GM23248 (cell line): ENCODE measurements around the gene PCTP. TPM values are rescaled to one million over a fixed set of nuclear protein-coding genes. Genes with fewer than 3 reads are reported as not detected.

Experiments
- DNase-seq: peaks from one replicate; pipeline ENCODE4 v3.0.0-alpha.2; 2015
- H2AFZ ChIP-seq: fragments of 200-600 bp; sonication (generic); 2 replicates; pipeline ENCODE4 v1.6.1; 2016; ENCODE audit warnings: antibody characterized with exemption
- H3F3A ChIP-seq: fragments of 200-600 bp; sonication (generic); 2 replicates; pipeline ENCODE4 v1.6.1; 2016; ENCODE audit warnings: mild to moderate bottlenecking, antibody characterized with exemption, mixed run types; ENCODE audit not compliant: insufficient read depth
- H3K27ac ChIP-seq: fragments of 200-600 bp; sonication (generic); 2 replicates; pipeline ENCODE4 v1.5.1; 2016; ENCODE audit warnings: mild to moderate bottlenecking
- H3K27me3 ChIP-seq: fragments of 200-600 bp; sonication (generic); replicated peaks from 2 replicates; pipeline ENCODE4 v1.6.1; 2016; ENCODE audit warnings: mild to moderate bottlenecking; ENCODE audit not compliant: insufficient read depth
- H3K36me3 ChIP-seq: fragments of 200-600 bp; sonication (generic); 2 replicates; pipeline ENCODE4 v1.6.1; 2016; ENCODE audit warnings: low read depth, mild to moderate bottlenecking
- H3K4me1 ChIP-seq: fragments of 200-600 bp; sonication (generic); 2 replicates; pipeline ENCODE4 v1.6.1; 2016; ENCODE audit warnings: mild to moderate bottlenecking; ENCODE audit not compliant: insufficient read depth
- H3K4me2 ChIP-seq: fragments of 200-600 bp; sonication (generic); one replicate; pipeline ENCODE4 v1.6.1; 2016; ENCODE audit warnings: mild to moderate bottlenecking; ENCODE audit not compliant: unreplicated experiment
- H3K4me3 ChIP-seq: fragments of 200-600 bp; sonication (generic); 2 replicates; pipeline ENCODE4 v1.5.1; 2016; ENCODE audit warnings: mild to moderate bottlenecking
- H3K79me2 ChIP-seq: fragments of 200-600 bp; sonication (generic); 2 replicates; pipeline ENCODE4 v1.6.1; 2016; ENCODE audit warnings: mild to moderate bottlenecking; ENCODE audit not compliant: insufficient read depth
- H3K9ac ChIP-seq: fragments of 200-600 bp; sonication (generic); 2 replicates; pipeline ENCODE4 v1.6.1; 2016; ENCODE audit warnings: mild to moderate bottlenecking
- H3K9me2 ChIP-seq: fragments of 200-600 bp; sonication (generic); 2 replicates; pipeline ENCODE4 v1.6.1; 2016; ENCODE audit warnings: mixed run types, mild to moderate bottlenecking, moderate library complexity; ENCODE audit not compliant: insufficient read depth
- H3K9me3 ChIP-seq: fragments of 200-600 bp; sonication (generic); one replicate; pipeline ENCODE4 v1.6.1; 2017; ENCODE audit warnings: low read depth
- H4K20me1 ChIP-seq: fragments of 200-600 bp; sonication (generic); 2 replicates; pipeline ENCODE4 v1.6.0; 2016; ENCODE audit not compliant: insufficient read depth
- EZH2 ChIP-seq: fragments of 200-600 bp; sonication (generic); IDR thresholded peaks from 2 replicates; pipeline ENCODE4 v1.6.1; 2018; ENCODE audit warnings: antibody characterized with exemption, mild to moderate bottlenecking; ENCODE audit not compliant: insufficient read depth, poor library complexity, severe bottlenecking
- EZH2phosphoT487 ChIP-seq: fragments of 200-600 bp; sonication (generic); IDR thresholded peaks from 2 replicates; pipeline ENCODE4 v1.6.1; 2018; ENCODE audit warnings: antibody characterized with exemption, moderate library complexity, mild to moderate bottlenecking, low read depth; ENCODE audit not compliant: insufficient read depth
- WGBS, 2 experiments: methylation state at CpG; one replicate each; pipeline ENCODE4 v1.1.6; 2015 to 2017; ENCODE audit warnings: low lambda C conversion rate in 2 of 2, low coverage in 1 of 2; ENCODE audit errors: missing lambda C conversion rate in 2 of 2; 5-methylcytosine and 5-hydroxymethylcytosine counted together
- in situ Hi-C: fragments of 300-500 bp; cut with MboI; formaldehyde crosslinking; loops from 2 replicates; pipeline ENCODE4 v1.15.0; 2020
- polyA plus RNA-seq: library from polyadenylated mRNA; unstranded; fragments of >200 nt; fragmentation: Nextera tagmentation; extraction: Ambion mirVana; gene quantifications from 2 replicates; pipeline ENCODE4 v1.2.1, GENCODE V29; 2016
- total RNA-seq: library from RNA; depleted of rRNA; stranded (reverse); fragments of >200 nt; shearing (Covaris generic); gene quantifications from 2 replicates; pipeline ENCODE4 v1.2.3, GENCODE V29; 2014

Gene PCTP
- total and polyA plus RNA-seq, 2 experiments from 2014 or later = 6.9 to 7.9 TPM

DNA sequence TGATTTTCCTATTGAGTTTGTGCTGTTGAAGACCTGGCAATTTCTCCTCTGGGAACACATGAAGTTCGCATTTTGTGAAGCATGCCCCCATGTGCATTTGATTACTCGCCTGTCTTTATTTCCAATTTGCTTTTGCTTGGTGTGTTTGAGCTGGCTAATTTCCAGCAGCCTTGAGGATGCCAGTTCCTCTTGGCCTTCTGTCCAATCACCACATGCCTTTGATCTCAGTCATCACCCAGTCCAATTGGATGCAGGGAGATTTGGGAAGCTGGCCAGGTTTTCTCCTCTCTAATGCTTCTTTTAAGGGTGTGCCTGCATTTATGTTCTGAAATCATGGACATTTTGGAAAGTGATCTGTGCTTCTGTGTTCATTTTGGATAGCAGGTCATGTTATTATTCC is 24.4 kb upstream of the PCTP start:
- Histone ChIP-seq H3K4me1 (peaks cover 48% of the 10 kb centered on the region), H3K9ac (no peak overlapping the region), H3K27me3 (no peaks in the 10 kb centered on the region), H3F3A (peaks cover 34% of the 10 kb centered on the region), H3K79me2 (no peaks in the 10 kb centered on the region), H3K4me2 (peak overlapping the region; percentile 49), H3K9me3 (no peaks in the 10 kb centered on the region), H3K9me2 (no peaks in the 10 kb centered on the region), H4K20me1 (no peaks in the 10 kb centered on the region), H3K4me3 (peak overlapping the region; percentile 7; the same call in 1 of the 2 replicates), H3K27ac (peak overlapping the region; percentile 14; the same call in 1 of the 2 replicates), H2AFZ (0 out of 2 replicates have a peak overlapping the region, but pooled peaks have one; percentile 35), H3K36me3 (no peaks in the 10 kb centered on the region)
- in situ Hi-C loops = no loop called here
- WGBS, 2 experiments = 0 to 9% methylated on average over 2 of the region's 2 CpGs
- peak; percentile 92 for DNase-seq
- TF ChIP-seq EZH2 = no peak

GRCh38 chr17:55727275-55727674 is 23.6 kb upstream of the PCTP start:
- in situ Hi-C loops = no loop called here
- Histone ChIP-seq H3K4me2 (no peak overlapping the region), H3K4me3 (no peak overlapping the region), H3K79me2 (no peaks in the 10 kb centered on the region), H3K27me3 (no peaks in the 10 kb centered on the region), H2AFZ (no peak overlapping the region), H3F3A (peaks cover 38% of the 10 kb centered on the region), H3K9ac (no peak overlapping the region), H3K4me1 (peaks cover 48% of the 10 kb centered on the region), H3K36me3 (no peaks in the 10 kb centered on the region), H4K20me1 (no peaks in the 10 kb centered on the region), H3K9me2 (no peaks in the 10 kb centered on the region), H3K9me3 (no peaks in the 10 kb centered on the region), H3K27ac (no peak overlapping the region)
- no peak for DNase-seq
- 95 to 97% methylated on average over 6 of the region's 6 CpGs for WGBS, 2 experiments
- TF ChIP-seq EZH2 = no peak
- TF ChIP-seq EZH2phosphoT487 = no peak

- Histone ChIP-seq H3K9me3 (no peaks in the 10 kb centered on the region), H3K9ac (no peak overlapping the region), H3K4me1 (peaks cover 51% of the 10 kb centered on the region), H3K79me2 (no peaks in the 10 kb centered on the region), H3K4me3 (no peak overlapping the region), H3K27ac (no peak overlapping the region), H3K27me3 (no peaks in the 10 kb centered on the region), H3K36me3 (no peaks in the 10 kb centered on the region), H3K9me2 (no peaks in the 10 kb centered on the region), H2AFZ (peak overlapping the region; percentile 21; the same call in 1 of the 2 replicates), H3F3A (peaks cover 40% of the 10 kb centered on the region), H3K4me2 (no peak overlapping the region), H4K20me1 (no peaks in the 10 kb centered on the region)
- in situ Hi-C loops = no loop called here
- WGBS, 2 experiments = 78 to 95% methylated on average over 1 of the region's 1 CpG
- DNase-seq = peak; percentile 25
- no peak for TF ChIP-seq EZH2
- no peak for TF ChIP-seq EZH2phosphoT487
Measured at GRCh38 chr17:55727920-55728319, 22.9 kb upstream of the PCTP start.

DNA sequence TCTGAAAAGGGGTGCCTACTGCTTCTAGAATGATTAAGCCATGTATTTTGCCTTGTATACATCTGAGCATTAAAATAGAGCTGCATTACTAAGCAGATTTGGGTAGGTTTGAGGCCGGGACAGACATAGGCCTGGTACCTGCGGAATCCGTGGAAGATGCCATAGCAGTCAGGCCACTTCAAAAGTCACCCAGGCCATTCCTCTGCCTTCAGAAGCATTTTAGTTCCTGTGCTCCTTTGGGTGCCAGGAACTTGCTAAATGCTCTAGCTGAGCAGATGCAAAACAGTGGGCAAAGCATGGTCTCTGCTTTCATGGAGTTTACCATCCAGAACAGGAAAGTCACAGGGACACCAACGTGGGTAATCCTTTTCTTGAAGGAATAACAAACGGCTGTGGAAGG is 22.5 kb upstream of the PCTP start:
- in situ Hi-C loops = no loop called here
- Histone ChIP-seq H3K4me2 (no peak overlapping the region), H3K4me1 (peaks cover 52% of the 10 kb centered on the region), H3K9me3 (no peaks in the 10 kb centered on the region), H2AFZ (peak overlapping the region; percentile 21; the same call in 1 of the 2 replicates), H3F3A (peaks cover 40% of the 10 kb centered on the region), H3K9ac (no peak overlapping the region), H3K27ac (no peak overlapping the region), H3K79me2 (no peaks in the 10 kb centered on the region), H3K4me3 (no peak overlapping the region), H3K9me2 (no peaks in the 10 kb centered on the region), H3K36me3 (no peaks in the 10 kb centered on the region), H4K20me1 (no peaks in the 10 kb centered on the region), H3K27me3 (no peaks in the 10 kb centered on the region)
- TF ChIP-seq EZH2 (no peak), EZH2phosphoT487 (no peak)
- 92 to 94% methylated on average over 5 of the region's 5 CpGs for WGBS, 2 experiments
- DNase-seq = no peak

DNA sequence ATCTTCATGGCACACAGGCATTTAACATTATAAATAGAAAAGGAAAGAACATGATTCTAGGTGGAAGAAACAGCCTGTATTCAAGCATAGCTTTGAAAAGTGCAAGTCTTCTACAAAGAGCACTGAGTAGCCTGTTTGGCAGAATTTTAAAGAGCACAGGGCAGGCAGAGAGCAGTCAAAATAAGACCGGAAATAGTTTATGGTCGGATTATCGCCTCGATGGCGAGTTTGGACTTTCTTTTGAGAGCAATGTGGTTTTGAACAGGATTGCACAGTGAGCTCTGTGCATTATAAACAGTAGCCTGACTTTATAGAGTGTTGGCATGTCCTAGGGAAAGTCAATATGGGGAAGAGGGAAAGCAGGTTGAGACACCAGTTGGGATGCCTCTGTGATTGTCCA is 22.0 kb upstream of the PCTP start:
- no peak for DNase-seq
- Histone ChIP-seq H3K4me1 (peaks cover 53% of the 10 kb centered on the region), H2AFZ (no peak overlapping the region), H3K9me2 (no peaks in the 10 kb centered on the region), H3K4me3 (no peak overlapping the region), H4K20me1 (no peaks in the 10 kb centered on the region), H3F3A (peaks cover 43% of the 10 kb centered on the region), H3K9me3 (no peaks in the 10 kb centered on the region), H3K36me3 (no peaks in the 10 kb centered on the region), H3K27me3 (no peaks in the 10 kb centered on the region), H3K27ac (no peak overlapping the region), H3K9ac (no peak overlapping the region), H3K79me2 (no peaks in the 10 kb centered on the region), H3K4me2 (no peak overlapping the region)
- in situ Hi-C loops = no loop called here
- WGBS, 2 experiments = 83 to 92% methylated on average over 5 of the region's 5 CpGs
- TF ChIP-seq EZH2 (no peak), EZH2phosphoT487 (no peak)
